IPS-11a (cell line): ENCODE data around the gene IFNA4.
"Not testable (repeated sequence)": the region's sequence is repeated elsewhere in the genome, so short reads cannot be mapped to it uniquely, and the experiment has no call there.

Experiments
- H3K4me3 ChIP-seq: one replicate; pipeline ENCODE4 v1.5.1; 2013; ENCODE audit warnings: low read depth, low read length, control low read depth

IFNA4 gene

GRCh38 chr9:21187487-21187886 is at the start of gene IFNA4:
IFNA4 (minus strand) TSS chr9:21187587; CDS start chr9:21187531, 56 bp downstream.
- not testable (repeated sequence) for H3K4me3 ChIP-seq

- not testable (repeated sequence) for H3K4me3 ChIP-seq
These were observed 49.0 kb upstream of the IFNA4 start for GRCh38 chr9:21236360-21236714.

DNA sequence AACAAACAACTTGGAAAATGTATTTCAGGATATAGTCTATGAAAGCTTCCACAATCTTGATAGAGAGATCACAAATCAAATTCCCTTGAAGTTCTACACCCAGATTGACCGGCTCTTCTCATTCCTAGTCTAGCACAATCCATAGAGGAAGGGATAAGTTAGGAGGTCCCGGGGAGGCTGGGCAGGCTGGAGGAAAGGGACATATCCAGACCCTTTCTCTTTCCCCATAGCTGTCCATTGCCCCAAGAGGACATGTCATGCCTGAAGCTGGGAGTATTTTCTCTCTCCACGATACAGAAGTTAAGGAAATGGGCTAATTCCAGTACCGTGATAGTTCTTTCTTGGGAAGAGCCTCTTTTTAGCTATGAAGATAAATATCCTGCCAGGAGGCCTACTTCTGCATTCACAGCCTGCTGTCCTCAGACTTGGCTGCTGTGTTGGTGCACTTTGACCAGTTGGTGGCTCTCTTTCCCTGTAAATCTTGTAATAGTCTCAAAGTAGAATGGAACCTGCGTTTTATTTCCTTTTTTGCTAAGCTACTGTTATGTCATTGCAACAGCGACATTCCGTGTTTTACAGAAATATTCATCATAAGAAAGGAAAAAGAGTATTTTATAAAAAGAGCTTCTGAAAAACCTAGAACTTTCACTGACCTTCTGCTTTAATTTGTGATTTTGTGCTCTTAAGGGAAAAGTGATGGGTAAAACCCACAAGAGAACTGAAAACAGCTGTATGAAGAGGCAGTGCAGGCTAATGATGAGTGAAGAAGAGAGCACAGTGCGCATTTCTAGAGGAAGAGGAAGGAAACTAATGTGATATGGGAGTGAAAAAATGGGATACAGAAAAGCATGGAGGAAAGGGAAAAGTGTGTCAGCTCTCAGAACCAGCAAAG is 48.3 kb upstream of the IFNA4 start:
- H3K4me3 ChIP-seq = not testable (repeated sequence)

DNA sequence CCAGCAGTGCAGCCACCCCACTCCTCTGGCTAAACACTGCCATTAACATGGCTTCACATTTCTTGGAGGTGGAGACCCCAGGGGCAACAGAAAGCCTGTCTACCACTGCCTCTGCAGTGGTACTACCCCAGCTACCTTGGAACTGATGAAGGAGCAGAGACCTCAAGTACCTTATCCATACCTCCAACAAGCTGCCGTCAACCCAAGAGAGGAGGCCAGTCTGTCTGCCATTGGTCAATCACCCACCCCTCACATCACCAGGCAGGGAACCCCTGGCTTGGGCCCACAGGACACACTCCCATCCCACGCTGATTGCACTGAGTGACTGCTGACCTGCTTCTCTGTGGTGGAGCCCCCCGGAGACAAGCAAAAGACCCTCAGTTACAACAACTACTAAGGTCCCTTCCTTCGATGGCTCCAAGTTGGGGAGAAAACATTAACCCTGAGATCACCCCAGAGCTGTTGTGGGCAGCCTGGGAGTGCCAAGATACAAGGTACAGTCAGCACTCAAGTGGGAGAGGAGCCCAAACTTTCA is 46.8 kb upstream of the IFNA4 start:
- H3K4me3 ChIP-seq = no peak overlapping the region

DNA sequence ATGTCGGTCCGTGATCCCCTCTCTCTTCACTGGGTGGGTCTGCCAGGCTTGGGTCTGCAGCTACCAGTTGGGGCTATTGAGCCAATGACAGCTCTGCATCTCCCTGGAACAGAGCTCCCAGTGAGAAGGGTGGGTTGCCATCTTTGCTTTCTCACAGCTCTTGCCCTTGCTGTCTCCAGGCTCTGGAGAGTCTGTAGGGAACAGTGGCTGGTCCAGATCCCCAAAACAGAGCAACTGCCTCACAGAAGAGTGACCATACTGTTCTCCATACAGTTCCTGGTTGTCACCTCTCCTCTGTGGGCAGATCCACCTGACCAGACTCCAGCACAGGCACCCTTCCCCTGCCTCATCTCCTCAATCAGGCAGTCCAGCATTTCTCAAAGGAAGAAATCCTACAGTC is 45.9 kb upstream of the IFNA4 start:
- no peak overlapping the region for H3K4me3 ChIP-seq

- no peak within 1 kb of the TSS for H3K4me3 ChIP-seq
These were observed 40.7 kb upstream of the IFNA4 start, which contains the start of gene IFNA17 for GRCh38 chr9:21228122-21228521. IFNA17 (minus strand) TSS chr9:21228222; CDS start chr9:21228173, 49 bp downstream.

DNA sequence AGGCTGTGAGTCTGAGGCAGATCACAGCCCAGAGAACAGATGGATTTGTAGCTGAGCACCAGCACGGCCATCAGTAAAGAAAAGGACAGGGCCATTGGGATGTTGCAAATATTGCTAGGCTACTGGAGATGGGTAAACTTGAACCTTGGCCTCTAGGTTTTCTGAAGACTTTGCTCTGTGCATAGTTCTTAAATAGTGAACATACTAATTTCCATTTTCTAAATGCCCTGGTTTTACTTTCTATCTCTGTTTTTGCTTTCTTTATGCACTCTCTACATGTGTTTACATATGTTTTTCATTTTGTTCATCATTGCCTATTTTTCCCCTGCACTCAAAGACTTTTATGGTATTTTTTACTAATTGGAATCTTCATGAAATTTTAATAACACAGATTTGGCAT is 29.8 kb upstream of the IFNA4 start, which contains the start of gene IFNA16:
Gene IFNA16 (minus strand): TSS at position 101 of the 400 bp plus-strand sequence. CDS start 6 bp downstream, at position 95.
- H3K4me3 ChIP-seq = not testable (repeated sequence)

DNA sequence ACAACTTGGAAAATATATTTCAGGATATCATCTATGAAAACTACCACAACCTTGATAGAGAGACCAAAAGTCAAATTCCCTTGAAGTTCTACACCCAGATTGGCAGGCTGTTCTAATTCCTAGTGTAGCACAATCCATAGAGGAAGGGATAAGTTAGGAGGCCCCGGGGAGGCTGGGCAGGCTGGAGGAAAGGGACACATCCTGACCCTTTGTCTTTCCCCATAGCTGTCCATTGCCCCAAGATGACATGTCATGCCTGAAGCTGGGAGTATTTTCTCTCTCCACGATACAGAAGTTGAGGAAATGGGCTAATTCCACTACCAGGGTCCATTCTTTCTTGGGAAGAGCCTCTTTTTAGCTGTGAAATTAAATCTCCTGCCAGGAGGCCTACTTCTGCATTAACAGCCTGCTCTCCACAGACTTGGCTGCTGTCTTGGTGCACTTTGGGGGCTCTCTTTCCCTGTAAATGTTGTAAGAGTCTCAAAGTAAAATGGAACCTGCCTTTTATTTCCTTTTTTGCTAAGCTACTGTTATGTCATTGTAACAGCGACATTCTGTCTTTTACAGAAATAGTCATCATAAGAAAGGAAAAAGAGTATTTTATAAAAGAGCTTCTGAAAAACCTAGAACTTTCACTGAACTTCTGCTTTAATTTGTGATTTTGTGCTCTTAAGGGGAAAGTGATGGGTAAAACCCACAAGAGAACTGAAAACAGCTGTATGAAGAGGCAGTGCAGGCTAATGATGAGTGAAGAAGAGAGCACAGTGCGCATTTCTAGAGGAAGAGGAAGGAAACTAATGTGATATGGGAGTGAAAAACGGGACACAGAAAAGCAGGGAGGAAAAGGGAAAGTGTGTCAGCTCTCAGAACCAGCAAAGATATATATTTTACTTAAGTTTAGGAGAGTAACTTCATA is 26.3 kb upstream of the IFNA4 start:
- not testable (repeated sequence) for H3K4me3 ChIP-seq

GRCh38 chr9:21212160-21212559 is 24.8 kb upstream of the IFNA4 start:
- H3K4me3 ChIP-seq = not testable (repeated sequence)

DNA sequence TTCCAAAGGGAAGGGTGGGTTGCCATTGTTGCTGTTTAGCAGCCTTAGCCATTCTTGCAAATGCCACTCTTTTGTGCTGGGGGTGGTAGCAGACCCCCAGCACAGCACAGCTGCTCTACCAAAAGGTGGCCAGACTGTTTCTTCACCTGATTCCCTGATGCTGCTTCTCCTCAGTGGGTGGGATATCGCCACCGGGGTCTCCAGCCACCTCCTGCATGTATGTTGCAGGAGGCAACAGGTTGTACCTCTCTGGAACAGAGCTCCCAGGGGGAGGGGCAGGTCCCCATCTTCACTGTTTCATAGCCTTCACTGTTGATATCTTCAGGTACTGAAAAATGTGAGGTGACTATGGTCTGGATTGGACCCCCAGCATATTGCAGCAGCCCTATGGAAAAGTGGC is 23.4 kb upstream of the IFNA4 start:
- H3K4me3 ChIP-seq = not testable (repeated sequence)

GRCh38 chr9:21210311-21210710 is 22.9 kb upstream of the IFNA4 start:
- H3K4me3 ChIP-seq = no peak overlapping the region

- H3K4me3 ChIP-seq = not testable (repeated sequence)
These were observed 19.7 kb upstream of the IFNA4 start, which contains the start of gene IFNA10 for GRCh38 chr9:21207043-21207442. IFNA10 (minus strand) TSS chr9:21207143; CDS start chr9:21207097, 46 bp downstream.

- H3K4me3 ChIP-seq = no peak overlapping the region
These were observed 17.8 kb upstream of the IFNA4 start for GRCh38 chr9:21205204-21205603.

DNA sequence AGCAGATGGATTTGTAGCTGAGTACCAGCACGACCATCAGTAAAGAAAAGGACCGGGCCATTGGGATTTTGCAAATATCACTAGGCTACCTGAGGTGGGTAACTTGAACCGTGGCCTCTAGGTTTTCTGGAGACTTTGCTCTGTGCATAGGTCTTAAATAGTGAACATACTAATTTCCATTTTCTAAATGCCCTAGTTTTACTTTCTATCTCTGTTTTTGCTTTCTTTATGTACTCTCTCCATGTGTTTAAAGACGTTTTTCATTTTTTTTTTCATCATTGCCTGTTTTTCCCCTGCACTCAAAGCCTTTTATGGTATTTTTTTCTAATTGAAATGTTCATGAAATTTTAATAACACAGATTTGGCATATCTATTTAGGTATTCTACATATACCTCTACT is 14.7 kb upstream of the IFNA4 start, which contains the start of gene IFNA7:
Gene IFNA7 (minus strand): TSS at position 101 of the 400 bp plus-strand sequence. CDS start 40 bp downstream, at position 61.
- H3K4me3 ChIP-seq = not testable (repeated sequence)

- not testable (repeated sequence) for H3K4me3 ChIP-seq
These were observed 7.7 kb upstream of the IFNA4 start for GRCh38 chr9:21194867-21195776.

GRCh38 chr9:21182810-21183736 is 4.3 kb downstream of the IFNA4 start:
- not testable (repeated sequence) for H3K4me3 ChIP-seq

DNA sequence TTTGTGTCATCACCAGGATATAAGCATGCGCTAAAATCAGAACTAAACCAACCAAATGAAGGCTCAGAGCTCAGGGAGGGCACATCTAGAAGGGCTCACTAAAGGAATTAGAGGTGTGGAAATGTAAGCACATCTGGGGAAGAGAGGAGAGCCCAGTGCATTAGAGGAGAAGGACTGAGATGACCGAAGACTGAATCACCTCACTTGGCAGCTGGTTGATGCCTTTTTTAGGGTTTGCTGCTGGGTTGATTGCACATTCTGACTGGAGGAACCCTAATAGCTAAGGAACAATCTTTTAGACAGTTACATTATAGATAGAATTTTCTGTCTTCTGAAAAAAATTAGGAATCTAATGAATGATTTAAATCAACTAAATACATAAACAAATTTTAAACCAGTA is 12.7 kb downstream of the IFNA4 start:
- H3K4me3 ChIP-seq = no peak overlapping the region

- no peak overlapping the region for H3K4me3 ChIP-seq
These were observed 15.2 kb downstream of the IFNA4 start for GRCh38 chr9:21172156-21172555.

- H3K4me3 ChIP-seq = no peak overlapping the region
These were observed 16.0 kb downstream of the IFNA4 start for GRCh38 chr9:21171351-21171750.
